Ovary (tissue), 9 donors: ENCODE data around the gene ROBO2. TPM values are rescaled to one million over a fixed set of nuclear protein-coding genes. Genes with fewer than 3 reads are reported as not detected.

ENCODE experiments used
- DNase-seq, 5 donors: peaks; one replicate each; pipeline ENCODE4 v3.0.0-alpha.2; 2019 to 2020
- H3K27ac ChIP-seq, 2 donors: fragments of 200-600 bp; one replicate each; pipeline versions ENCODE4 v1.5.1 to v1.8.0; 2019 to 2022
- H3K27me3 ChIP-seq: fragments of 200-600 bp; one replicate; pipeline ENCODE4 v1.8.0; 2022
- H3K36me3 ChIP-seq: fragments of 200-600 bp; sonication (generic); one replicate; pipeline ENCODE4 v1.5.1; 2019
- H3K4me1 ChIP-seq: one replicate; pipeline ENCODE4 v1.8.1; 2013; ENCODE audit warnings: mild to moderate bottlenecking, moderate library complexity; ENCODE audit not compliant: insufficient read depth
- H3K4me3 ChIP-seq: fragments of 200-600 bp; sonication (generic); one replicate; pipeline ENCODE4 v1.5.1; 2017
- H3K9me3 ChIP-seq, 2 donors: fragments of 200-600 bp in 1 of 2; sonication (generic) in 1 of 2; one replicate each; pipeline versions ENCODE4 v1.5.1 to v1.8.1; 2013 to 2019; ENCODE audit warnings: mild to moderate bottlenecking in 1 of 2, moderate library complexity in 1 of 2
- EP300 ChIP-seq: sonication (generic); formaldehyde crosslinking; IDR thresholded peaks from one replicate; pipeline ENCODE4 v1.6.1; 2017; ENCODE audit warnings: antibody characterized with exemption
- POLR2A ChIP-seq: fragments of 450-650 bp; IDR thresholded peaks from one replicate; pipeline ENCODE4 v1.6.1; 2017; ENCODE audit warnings: antibody characterized with exemption, mild to moderate bottlenecking, moderate library complexity
- WGBS, 3 donors: extraction: QIAGEN DNeasy Blood & Tissue Kit in 1 of 3; methylation state at CpG; one replicate each; pipeline versions ENCODE4 v1.1.5 to v1.1.7; 2013 to 2017; 5-methylcytosine and 5-hydroxymethylcytosine counted together
- intact Hi-C, 4 donors: fragments of 100-400 bp; cut with DNase I; formaldehyde crosslinking; loops; one replicate each; pipeline versions ENCODE4 v1.11.0 to v1.15.1; 2022 to 2023
- polyA plus RNA-seq, 2 donors: library from polyadenylated mRNA; stranded (reverse); fragments of 200-250 nt in 1 of 2; fragments of 350-450 nt in 1 of 2; fragmentation: Illumina TruSeq in 1 of 2; extraction: RNeasy Lipid Tissue Mini Kit (QIAGEN cat#74804) in 1 of 2; gene quantifications; one replicate each; pipeline ENCODE4 v1.2.3, GENCODE V29; 2013 to 2014
- total RNA-seq, 7 donors: library from RNA; depleted of rRNA in 2 of 7; stranded (reverse); fragments of >200 nt in 2 of 7; fragmentation: NEBNext Ultra II Directional in 3 of 7; extraction: Animal tissue kit (Norgen Biotek cat#: 25700) in 3 of 7; gene quantifications; one replicate each; pipeline versions ENCODE4 v1.1.0 to v1.2.4, GENCODE V29; 2016 to 2023
- TF ChIP-seq, protein P1 (sequence below), 3 donors: fragments of 450-650 bp in 2 of 3; fragments of 200-600 bp in 1 of 3; IDR thresholded peaks; one replicate each; pipeline versions ENCODE4 v1.5.1 to v1.8.0; 2016 to 2022; ENCODE audit warnings: antibody characterized with exemption in 3 of 3, mild to moderate bottlenecking in 1 of 3
- donor health status: DM: no; HTN: no; CAD: no; lungs with moderate emphysema.
- donor health status: DM: no; HTN: no; CAD: no.
- donor health status: Bipolar disorder and iron deficiency.
- donor health status: DM: yes; HTN: yes; CAD: no.
- donor health status: DM: no; HTN: no; CAD: no.
- donor health status: DM: yes; HTN: yes; CAD: no.

Gene ROBO2
- total and polyA plus RNA-seq, 9 donors, result 3.4 to 14.8 (median 5.6) TPM

DNA sequence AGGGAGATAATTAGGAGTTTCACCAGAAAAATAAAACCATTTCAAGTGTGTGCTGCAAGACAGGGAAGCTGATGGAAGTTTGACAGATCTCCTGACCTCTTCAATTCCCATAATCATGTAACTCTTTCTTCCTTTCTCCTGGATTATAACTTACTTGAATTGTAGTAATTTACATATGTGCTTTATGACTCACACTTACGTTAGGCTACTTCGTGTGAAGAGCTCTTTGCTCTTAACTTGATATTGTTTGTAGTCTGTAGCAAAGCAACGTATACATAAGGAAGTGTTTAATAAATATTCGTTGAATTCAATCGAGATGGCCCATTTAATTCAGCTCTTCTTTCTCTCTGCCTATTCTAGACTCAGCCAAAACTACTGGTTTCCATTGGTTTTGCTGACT is 23.5 kb downstream of the ROBO2 start:
- H3K9me3 ChIP-seq, result no peaks in the 10 kb centered on the region
- TF ChIP-seq, protein P1, sequence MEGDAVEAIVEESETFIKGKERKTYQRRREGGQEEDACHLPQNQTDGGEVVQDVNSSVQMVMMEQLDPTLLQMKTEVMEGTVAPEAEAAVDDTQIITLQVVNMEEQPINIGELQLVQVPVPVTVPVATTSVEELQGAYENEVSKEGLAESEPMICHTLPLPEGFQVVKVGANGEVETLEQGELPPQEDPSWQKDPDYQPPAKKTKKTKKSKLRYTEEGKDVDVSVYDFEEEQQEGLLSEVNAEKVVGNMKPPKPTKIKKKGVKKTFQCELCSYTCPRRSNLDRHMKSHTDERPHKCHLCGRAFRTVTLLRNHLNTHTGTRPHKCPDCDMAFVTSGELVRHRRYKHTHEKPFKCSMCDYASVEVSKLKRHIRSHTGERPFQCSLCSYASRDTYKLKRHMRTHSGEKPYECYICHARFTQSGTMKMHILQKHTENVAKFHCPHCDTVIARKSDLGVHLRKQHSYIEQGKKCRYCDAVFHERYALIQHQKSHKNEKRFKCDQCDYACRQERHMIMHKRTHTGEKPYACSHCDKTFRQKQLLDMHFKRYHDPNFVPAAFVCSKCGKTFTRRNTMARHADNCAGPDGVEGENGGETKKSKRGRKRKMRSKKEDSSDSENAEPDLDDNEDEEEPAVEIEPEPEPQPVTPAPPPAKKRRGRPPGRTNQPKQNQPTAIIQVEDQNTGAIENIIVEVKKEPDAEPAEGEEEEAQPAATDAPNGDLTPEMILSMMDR (IDR thresholded peaks at IDR 0.05), result no peak
- TF ChIP-seq EP300, result no peak
- no peak for TF ChIP-seq POLR2A
- intact Hi-C loops, result no loop called here
- no peaks in the 10 kb centered on the region for H3K27me3 ChIP-seq
- no peak overlapping the region for H3K4me3 ChIP-seq
- DNase-seq, result no peak
- 95 to 96% (median 96%) methylated on average over 5 of the region's 5 CpGs for WGBS, 3 donors
- no peak overlapping the region for H3K27ac ChIP-seq
- no peaks in the 10 kb centered on the region for H3K4me1 ChIP-seq
- H3K36me3 ChIP-seq, result no peaks in the 10 kb centered on the region

DNA sequence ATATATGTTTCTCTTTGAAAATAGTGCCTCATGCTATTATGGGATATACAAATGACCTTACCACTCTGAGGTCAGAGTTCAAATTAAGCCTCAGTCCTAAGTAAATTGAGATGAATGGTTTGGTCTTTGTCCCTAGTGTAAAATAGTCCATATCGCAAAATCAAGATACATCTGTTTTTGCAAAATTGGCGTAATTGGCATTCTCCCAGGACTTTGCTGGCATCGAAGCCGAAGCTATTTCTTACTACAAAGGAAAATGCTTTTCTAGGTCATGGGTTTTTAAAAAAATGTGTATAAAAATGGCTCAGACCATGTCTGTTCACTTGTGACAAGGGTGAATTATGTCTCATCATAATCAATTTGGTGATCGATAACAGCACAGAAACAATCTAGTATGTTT is 25.9 kb downstream of the ROBO2 start:
- H3K27ac ChIP-seq, result no peak overlapping the region
- intact Hi-C loops, result no loop called here
- TF ChIP-seq EP300 (no peak), POLR2A (no peak)
- TF ChIP-seq, protein P1 (IDR thresholded peaks at IDR 0.05), result no peak
- WGBS, 3 donors, result 77 to 85% (median 82%) methylated on average over 5 of the region's 5 CpGs
- no peaks in the 10 kb centered on the region for H3K36me3 ChIP-seq
- no peak overlapping the region for H3K4me3 ChIP-seq
- no peaks in the 10 kb centered on the region for H3K27me3 ChIP-seq
- DNase-seq, result no peak
- no peaks in the 10 kb centered on the region for H3K4me1 ChIP-seq
- H3K9me3 ChIP-seq, result no peaks in the 10 kb centered on the region

DNA sequence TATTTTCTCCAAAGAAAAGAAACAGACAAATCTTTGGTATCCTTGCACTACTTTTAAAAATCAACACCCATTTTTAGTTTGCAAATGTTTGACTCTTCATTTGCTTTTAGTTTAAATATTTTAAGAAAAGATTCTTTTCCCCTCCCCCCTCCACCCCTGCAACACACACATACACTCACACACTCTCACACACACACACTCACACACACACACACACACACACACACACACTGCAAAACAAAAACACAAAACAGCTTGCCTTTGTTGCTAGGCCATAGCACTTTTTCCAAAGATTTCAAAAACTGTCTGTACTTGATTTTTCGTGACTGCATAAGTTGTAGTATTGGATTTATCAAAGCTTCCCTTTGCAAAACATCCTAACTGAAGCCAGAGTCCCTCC is 26.9 kb downstream of the ROBO2 start:
- H3K4me1 ChIP-seq, result no peaks in the 10 kb centered on the region
- no peak for TF ChIP-seq EP300
- TF ChIP-seq, protein P1 (IDR thresholded peaks at IDR 0.05), result no peak
- TF ChIP-seq POLR2A, result no peak
- H3K4me3 ChIP-seq, result no peak overlapping the region
- H3K36me3 ChIP-seq, result no peaks in the 10 kb centered on the region
- intact Hi-C loops, result no loop called here
- DNase-seq, result no peak
- no peaks in the 10 kb centered on the region for H3K9me3 ChIP-seq
- H3K27me3 ChIP-seq, result no peaks in the 10 kb centered on the region
- no peak overlapping the region for H3K27ac ChIP-seq
- WGBS, 3 donors, result 32 to 57% (median 39%) methylated on average over 1 of the region's 1 CpG

DNA sequence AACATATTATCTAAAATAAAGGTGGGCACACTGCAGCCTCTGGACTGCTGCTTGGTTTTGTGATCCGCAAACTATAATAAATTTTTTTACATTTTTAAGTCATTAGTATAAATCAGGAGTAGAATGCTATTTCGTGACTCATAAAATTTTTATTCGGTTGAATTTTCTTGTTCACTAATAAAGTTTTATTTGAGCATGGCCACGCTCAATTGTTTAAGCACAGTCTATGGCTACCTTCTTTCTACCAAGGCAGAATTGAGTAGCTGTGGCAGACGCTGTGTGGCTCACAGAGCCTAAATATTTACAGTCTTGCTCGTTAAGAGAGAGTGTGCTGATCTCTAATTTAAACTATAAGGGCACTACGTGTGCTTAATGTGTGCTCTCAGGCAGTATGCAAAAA is 28.9 kb downstream of the ROBO2 start:
- no peaks in the 10 kb centered on the region for H3K36me3 ChIP-seq
- H3K9me3 ChIP-seq, result no peaks in the 10 kb centered on the region
- TF ChIP-seq, protein P1 (IDR thresholded peaks at IDR 0.05), result no peak
- TF ChIP-seq EP300 (no peak), POLR2A (no peak)
- 92 to 95% (median 95%) methylated on average over 7 of the region's 7 CpGs for WGBS, 3 donors
- H3K4me3 ChIP-seq, result no peak overlapping the region
- intact Hi-C loops, result no loop called here
- no peaks in the 10 kb centered on the region for H3K27me3 ChIP-seq
- H3K4me1 ChIP-seq, result no peaks in the 10 kb centered on the region
- DNase-seq, result no peak
- H3K27ac ChIP-seq, result no peak overlapping the region

DNA sequence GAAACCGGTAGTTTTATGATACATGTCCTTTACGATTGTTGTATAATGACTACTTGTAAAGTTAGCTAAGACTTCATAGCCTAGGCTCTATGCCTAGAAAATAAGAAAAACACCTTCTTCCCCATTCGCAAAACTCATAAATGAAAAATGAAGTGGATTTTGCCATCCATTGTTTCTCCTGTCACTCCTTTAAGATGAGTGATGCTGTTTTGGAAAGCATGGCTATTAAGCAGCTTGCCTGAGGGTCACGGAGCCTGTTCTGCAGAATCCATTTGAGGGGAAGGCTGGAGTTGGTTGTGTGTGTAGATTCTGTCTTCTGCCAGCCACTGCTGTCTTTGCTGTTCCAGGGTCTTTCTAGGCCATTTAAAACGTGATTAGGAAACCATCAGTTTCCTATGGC is 31.5 kb downstream of the ROBO2 start:
- WGBS, 3 donors, result 85 to 88% (median 85%) methylated on average over 5 of the region's 5 CpGs
- no peak overlapping the region for H3K27ac ChIP-seq
- H3K9me3 ChIP-seq, result no peaks in the 10 kb centered on the region
- DNase-seq, result no peak
- H3K36me3 ChIP-seq, result no peaks in the 10 kb centered on the region
- no peaks in the 10 kb centered on the region for H3K27me3 ChIP-seq
- intact Hi-C loops, result no loop called here
- no peak overlapping the region for H3K4me3 ChIP-seq
- H3K4me1 ChIP-seq, result no peaks in the 10 kb centered on the region
- TF ChIP-seq EP300, result no peak
- TF ChIP-seq, protein P1 (IDR thresholded peaks at IDR 0.05), result no peak
- TF ChIP-seq POLR2A, result no peak
